Measurements from ENCODE around the gene MYOM1.
"Not testable (repeated sequence)": the region's sequence is repeated elsewhere in the genome, so short reads cannot be mapped to it uniquely, and the experiment has no call there.

MYOM1 gene

DNA sequence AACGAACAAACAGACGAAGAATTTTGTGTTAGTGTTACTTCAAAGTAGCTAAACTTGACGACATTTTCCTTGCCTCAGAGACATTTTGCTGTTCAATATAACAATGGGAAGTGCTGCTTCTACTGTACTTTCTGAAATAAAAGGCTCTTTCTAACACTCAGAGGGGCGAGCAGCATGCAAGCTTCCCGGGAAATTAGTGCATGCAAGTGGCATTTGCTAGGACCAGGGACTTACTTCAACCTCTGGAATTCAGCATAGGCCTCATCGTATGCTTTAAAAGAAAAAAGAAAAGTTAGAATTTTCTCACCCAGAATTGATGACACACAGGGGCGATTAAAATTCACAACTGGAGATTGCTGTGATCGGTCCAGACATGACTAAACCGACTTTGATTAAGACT, 144.3 kb downstream of the MYOM1 start:
- no peak for DNase-seq

DNA sequence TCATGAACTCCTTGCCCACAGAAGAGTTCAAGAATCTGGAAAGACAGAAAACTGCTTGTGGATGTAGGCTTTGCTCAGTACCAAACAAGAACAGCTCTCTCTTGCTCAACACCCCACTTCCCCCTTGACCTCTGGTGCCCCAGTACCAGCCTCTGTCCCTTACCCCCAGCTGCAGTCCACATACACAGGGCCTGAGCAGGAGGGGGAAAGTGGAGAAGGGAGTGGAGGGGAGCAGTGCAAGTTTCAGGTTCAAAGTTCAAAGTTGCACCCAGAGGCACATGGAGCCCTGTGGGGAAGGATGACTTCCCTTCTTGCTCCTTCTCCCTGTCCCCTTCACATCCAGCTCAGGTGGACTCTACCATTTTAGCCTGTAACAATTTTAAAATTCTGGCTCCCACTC, 145.7 kb downstream of the MYOM1 start:
- DNase-seq = no peak

DNA sequence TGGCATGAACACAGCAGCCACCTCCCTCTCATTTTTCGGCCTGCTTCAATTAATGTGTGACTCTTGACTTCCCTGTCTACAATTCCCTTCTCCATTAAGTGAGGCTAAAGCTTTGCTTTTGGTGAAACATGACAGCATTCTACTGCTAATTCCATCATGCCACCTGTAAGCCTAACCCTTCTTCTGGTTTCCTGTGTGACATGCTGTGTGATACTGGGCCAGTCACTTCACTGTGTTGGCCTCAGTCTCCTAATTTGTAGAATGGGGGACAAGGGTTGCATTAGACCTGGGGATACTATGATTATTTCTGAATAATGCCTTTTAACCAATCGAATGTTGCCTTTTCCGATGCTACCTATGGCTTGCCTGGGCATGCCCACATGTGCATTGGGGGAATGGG, 146.4 kb downstream of the MYOM1 start:
- DNase-seq = not testable (repeated sequence)

- no peak for DNase-seq
Observed at GRCh38 chr18:3071676-3072075, 148.1 kb downstream of the MYOM1 start.

DNA sequence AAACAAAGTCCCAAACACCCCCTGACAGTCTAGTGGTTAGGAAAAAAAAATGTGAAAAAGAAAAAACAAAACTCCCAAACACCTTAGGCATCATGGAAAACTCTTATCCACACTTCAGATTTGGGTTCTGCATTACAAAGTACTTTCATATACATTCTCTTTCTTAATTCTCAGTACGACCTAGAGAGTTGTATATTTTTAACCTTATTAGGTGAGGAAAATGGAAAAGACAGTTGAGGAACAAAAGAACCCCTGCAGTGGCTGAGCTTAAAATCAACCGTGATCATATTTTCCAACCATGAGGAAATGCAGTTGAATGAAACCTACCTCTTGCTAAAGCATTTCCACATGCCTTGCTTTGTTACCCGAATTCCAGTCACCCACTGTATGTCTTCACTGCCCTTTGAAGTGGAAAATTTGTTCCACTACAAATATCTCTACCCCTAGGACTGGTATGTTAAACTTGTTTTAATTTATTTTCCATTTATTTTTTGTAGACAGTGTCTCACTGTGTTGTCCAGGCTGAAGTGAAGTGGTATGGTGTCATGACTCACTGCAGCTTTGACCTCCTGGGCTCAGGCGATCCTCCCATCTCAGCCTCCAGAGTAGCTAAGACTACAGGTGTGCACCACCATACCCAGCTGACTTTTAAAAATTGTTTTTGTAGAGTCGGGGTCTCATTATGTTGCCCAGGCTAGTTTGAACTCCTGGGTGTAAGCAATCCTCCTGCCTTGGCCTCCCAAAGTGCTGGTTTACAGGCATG, 149.9 kb downstream of the MYOM1 start:
- DNase-seq = no peak

GRCh38 chr18:3067722-3068121, 152.0 kb downstream of the MYOM1 start:
- peak; percentile 30 for DNase-seq

DNA sequence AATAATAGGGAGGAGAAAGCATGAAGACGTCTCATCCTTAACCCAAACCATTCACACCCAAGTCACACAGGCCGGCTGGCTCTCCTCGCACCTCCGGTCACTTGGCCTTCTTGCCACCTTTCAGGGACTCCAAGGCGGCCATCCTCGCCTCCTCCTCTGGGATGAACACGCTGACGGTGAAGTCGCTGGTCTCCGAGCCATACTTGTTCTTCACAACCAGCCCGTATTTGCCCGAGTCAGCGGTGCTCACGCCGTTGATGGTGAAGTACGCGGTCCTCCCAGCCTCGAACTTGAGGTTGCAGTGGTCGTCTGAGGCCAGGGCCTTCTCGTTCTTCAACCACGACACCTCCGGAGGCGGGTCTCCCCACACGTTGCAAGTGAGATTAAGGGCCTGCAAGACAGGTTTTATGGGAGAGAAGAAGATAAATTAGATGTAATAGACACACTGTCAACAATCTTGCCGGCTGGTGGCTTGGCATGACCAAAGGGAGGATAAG, 152.6 kb downstream of the MYOM1 start:
- DNase-seq = no peak

- no peak for DNase-seq
Observed at GRCh38 chr18:3066341-3067110, 153.2 kb downstream of the MYOM1 start.

DNA sequence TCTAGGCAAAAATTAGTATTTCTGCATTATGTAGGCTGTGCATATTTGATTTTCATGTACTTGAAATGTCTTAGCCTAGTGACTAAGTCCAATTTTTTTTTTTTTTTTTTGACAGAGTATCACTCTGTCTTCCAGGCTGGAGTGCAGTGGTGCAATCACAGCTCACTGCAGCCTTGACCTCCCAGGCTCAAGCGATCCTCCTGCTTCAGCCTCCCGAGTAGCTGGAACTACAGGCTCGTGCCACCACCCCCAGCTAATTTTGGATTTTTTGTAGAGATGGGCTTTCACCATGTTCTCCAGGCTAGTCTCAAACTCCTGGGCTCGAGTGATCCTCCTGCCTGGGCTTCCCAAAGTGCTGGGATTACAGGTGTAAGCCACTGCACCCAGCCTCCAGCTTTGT, 156.0 kb downstream of the MYOM1 start:
- not testable (repeated sequence) for DNase-seq

DNA sequence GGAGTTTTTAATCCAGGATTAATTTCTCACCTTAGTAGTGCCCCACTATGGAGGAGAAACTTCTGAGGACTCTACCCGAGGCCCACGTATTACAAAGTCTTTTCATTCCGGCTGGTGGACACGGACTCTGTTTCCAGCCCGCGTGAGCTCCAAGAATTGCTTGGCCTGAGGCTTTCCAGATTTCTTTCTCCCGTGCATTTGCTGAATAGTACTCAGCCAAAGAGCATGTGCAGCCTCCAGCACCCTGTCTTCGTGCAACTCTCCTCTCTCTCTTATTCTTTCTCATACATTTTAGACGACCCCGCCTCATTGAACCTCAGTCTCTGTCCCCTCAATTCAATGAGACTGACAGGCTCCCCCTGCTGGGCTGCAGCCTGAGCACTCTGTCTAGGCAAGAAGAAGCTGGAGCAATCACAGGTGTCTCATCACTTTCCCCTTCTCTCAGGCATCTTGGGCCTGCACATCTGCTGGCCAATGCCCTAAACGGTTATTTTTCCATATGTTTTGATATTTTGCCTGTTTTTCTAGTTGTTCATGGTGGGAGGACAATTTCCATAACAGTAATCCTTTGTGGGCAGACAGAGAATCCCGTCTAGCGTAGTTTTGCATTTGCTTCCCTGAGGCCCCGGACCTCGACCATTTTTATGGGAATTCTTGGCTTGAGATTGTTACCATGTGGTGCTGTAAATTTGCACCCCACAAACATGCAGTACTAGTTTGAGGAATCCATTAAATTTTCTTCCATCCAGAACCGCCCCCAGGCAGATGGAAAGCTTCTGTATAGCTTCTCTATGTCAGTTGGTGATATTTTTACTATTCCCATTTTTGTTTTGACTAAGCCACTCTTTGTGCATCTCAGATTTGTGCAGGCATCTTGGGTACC, 156.7 kb downstream of the MYOM1 start:
- peak; percentile 81 for DNase-seq

DNA sequence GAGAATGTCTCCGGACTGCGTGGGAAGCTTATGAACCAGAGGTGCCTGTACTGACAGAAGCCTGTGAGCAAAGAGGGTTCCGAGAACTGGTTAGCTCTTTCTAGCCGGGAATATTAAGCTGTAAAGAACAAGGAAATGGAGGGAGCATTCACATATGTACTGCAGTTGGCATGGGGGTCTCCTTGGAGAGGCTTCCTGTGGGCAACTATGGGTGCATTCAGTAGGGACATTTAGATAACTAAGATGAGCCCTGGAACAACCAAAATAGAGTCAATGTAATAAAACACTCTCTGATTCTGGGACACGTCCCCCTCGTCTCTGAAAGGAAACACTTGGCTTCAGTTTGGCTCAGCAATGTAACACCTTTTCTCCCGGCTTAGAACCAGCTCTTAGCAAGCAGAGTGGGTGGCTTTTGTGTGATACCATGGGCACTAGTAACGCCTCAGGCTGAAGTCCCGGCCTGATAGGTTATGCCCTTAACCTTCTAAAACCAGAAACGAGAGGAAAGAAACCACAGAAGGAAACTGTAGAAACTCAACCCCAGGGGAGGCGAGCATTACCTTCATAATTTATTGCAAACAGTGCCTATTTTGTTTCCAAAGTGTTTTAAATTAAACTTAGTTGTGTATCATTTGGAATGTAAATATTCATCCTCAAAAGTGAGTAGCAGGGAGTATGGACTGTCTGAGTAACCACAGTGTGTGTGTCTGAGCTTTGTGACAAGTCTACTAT, 158.0 kb downstream of the MYOM1 start:
- peak; percentile 74 for DNase-seq

DNA sequence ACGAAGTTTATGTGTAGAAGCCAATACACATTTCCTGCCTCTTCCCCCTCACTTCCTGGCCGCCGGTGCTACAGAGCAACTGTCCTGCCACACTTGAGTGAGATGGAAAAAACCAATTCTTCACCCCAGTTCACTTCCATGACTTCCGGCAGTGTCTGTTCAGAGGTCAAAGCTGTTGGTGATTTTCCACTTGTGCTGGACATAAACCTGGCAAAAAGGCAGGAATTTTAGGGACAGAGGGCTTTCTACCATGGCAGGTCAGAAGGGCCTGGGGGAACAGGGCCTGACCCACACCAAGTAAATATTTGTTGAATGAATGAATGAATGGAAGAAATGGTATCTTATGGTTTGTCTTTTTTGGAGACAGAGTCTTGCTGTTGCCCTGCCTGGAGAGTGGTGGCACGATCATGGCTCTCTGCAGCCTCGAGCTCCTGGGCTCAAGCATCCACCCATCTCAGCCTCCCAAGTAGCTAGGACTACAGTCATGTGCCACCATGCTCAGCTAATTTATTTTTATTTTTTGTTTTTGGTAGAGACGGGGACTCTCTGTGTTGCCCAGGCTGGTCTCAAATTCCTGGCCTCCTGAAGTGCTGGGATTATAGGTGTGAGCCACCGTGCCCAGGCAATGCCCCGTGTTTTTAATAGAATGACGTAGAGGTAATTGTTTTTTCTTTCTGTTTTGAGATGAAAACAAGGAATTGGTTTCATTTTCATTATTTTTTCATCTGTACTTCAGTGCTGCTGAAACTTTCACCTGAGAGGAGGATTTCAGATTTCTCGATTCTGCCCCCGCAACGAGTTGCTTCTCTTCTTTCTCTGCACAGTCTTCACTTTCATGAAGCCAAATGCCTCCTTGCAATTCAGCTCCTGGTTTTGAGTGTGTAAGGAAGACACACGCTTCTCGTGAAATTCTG, 158.8 kb downstream of the MYOM1 start:
- peak; percentile 82 for DNase-seq

GRCh38 chr18:3059272-3059671, 160.5 kb downstream of the MYOM1 start:
- peak; percentile 86 for DNase-seq

GRCh38 chr18:3058328-3059191, 161.2 kb downstream of the MYOM1 start:
- DNase-seq = peak; percentile 67

DNA sequence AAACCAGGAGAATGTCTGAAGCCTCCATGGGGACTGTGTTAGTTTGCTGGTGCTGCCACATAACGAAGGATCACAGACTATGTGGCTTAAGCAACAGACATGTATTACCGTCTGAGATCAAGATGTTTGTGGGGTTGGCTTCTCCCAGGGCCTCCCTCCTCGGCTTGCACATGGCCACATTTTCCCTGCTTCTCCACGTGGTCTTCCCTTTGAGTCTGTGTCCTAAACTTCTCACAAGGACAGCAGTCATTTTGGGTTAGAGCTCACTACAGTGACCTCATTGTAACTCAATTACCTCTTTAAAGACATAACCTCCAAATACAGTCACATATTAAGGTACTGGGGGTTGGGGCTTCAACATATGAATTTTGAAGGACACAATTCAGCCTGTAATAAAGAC, 162.2 kb downstream of the MYOM1 start:
- DNase-seq = no peak

GRCh38 chr18:3056311-3056710, 163.5 kb downstream of the MYOM1 start:
- DNase-seq = no peak

DNA sequence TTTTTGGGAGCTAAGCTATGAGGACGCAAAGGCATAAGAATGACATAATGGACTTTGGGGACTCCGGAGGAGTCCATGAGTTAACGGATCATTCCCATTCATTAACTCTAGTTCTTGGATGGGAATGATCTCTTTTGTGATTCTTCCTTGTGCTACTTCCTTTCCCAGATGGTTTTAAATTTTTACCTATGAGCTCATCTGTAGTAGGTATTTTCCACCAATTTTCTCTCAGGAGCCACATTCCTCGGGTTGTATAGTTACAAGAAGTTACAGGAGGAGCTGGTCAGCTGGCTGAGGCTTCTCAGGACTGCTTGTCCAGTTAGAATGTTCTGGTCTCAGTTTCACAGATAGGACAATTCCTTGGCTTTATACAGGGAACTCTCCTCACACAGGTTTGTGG, 164.0 kb downstream of the MYOM1 start:
- DNase-seq = no peak

GRCh38 chr18:3055186-3055728, 164.5 kb downstream of the MYOM1 start:
- DNase-seq = no peak

DNA sequence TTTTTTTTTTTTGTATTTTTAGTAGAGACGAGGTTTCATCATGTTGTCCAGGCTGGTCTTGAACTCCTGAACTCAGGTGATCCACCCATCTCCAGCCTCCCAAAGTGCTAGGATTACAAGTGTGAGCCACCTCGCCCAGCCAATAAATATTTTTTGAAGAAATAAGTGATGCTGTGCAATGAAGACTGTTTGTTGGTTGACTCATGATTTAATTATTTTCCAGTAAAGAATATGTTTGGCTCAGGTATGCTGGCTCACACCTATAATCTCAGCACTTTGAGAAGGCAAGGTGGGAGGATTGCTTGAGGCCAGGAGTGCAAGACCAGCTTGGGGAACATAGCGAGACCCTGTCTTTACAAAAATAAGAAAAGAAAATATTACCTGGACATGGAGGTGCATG, 165.0 kb downstream of the MYOM1 start:
- DNase-seq = no peak

GRCh38 chr18:3054214-3054613, 165.6 kb downstream of the MYOM1 start:
- no peak for DNase-seq

All from CD4-positive, alpha-beta T cell treated with Interleukin-17A for 1 hour (primary cell).